ENCODE measurements around the gene UBTD1. TPM values are rescaled to one million over a fixed set of nuclear protein-coding genes. Genes with fewer than 3 reads are reported as not detected.
A peak's percentile ranks its signal among the peaks of the same experiment; 100 is the strongest.

Gene UBTD1
- total and polyA plus RNA-seq, 4 donors: 26.3 to 70.4 (median 42.9) TPM

GRCh38 chr10:97511711-97512440 is 13.2 kb downstream of the UBTD1 start:
- TF ChIP-seq CTCF (IDR thresholded peaks at IDR 0.05; ENCODE audit: control extremely low read depth, extremely low read depth): no peak
- no peaks in the 10 kb centered on the region for H3K9me3 ChIP-seq (ENCODE audit: control insufficient read depth in 4 of 4, insufficient read depth in 3 of 4, low read length in 3 of 4)
- peaks cover 0 to 13% (median 0%) of the 10 kb centered on the region in 5 donors for H3K4me1 ChIP-seq (ENCODE audit: control insufficient read depth in 5 of 5, insufficient read depth in 5 of 5, low read length in 5 of 5)
- WGBS, 2 donors: 74 to 87% methylated on average over 3 of the region's 3 CpGs
- no peaks in the 10 kb centered on the region for H3K27me3 ChIP-seq (ENCODE audit: control insufficient read depth in 3 of 3, insufficient read depth in 3 of 3, low read length in 2 of 3)
- no peak for ATAC-seq (ENCODE audit: insufficient read depth, low FRiP score)
- H3K27ac ChIP-seq (ENCODE audit: low read depth in 1 of 2, low read length in 1 of 2): no peak overlapping the region
- no peaks in the 10 kb centered on the region for H3K36me3 ChIP-seq (ENCODE audit: control insufficient read depth in 4 of 4, insufficient read depth in 4 of 4, low read length in 4 of 4)
- no peak overlapping the region for H3K4me3 ChIP-seq
- H3K9ac ChIP-seq (ENCODE audit: insufficient read depth in 1 of 2, low read length in 2 of 2): no peak overlapping the region
- peak in 1 of 3 donors; percentile 41 for DNase-seq

GRCh38 chr10:97512993-97513392 is 14.3 kb downstream of the UBTD1 start:
- H3K4me1 ChIP-seq (ENCODE audit: control insufficient read depth in 5 of 5, insufficient read depth in 5 of 5, low read length in 5 of 5): peaks cover 0 to 22% (median 6%) of the 10 kb centered on the region in 5 donors
- TF ChIP-seq CTCF (IDR thresholded peaks at IDR 0.05; ENCODE audit: control extremely low read depth, extremely low read depth): no peak
- no peak overlapping the region for H3K9ac ChIP-seq (ENCODE audit: insufficient read depth in 1 of 2, low read length in 2 of 2)
- no peaks in the 10 kb centered on the region for H3K36me3 ChIP-seq (ENCODE audit: control insufficient read depth in 4 of 4, insufficient read depth in 4 of 4, low read length in 4 of 4)
- ATAC-seq (ENCODE audit: insufficient read depth, low FRiP score): no peak
- no peaks in the 10 kb centered on the region for H3K9me3 ChIP-seq (ENCODE audit: control insufficient read depth in 4 of 4, insufficient read depth in 3 of 4, low read length in 3 of 4)
- H3K27me3 ChIP-seq (ENCODE audit: control insufficient read depth in 3 of 3, insufficient read depth in 3 of 3, low read length in 2 of 3): no peaks in the 10 kb centered on the region
- no peak for DNase-seq
- no peak overlapping the region for H3K4me3 ChIP-seq
- H3K27ac ChIP-seq (ENCODE audit: low read depth in 1 of 2, low read length in 1 of 2): no peak overlapping the region
- 71 to 89% methylated on average over 1 of the region's 1 CpG for WGBS, 2 donors

DNA sequence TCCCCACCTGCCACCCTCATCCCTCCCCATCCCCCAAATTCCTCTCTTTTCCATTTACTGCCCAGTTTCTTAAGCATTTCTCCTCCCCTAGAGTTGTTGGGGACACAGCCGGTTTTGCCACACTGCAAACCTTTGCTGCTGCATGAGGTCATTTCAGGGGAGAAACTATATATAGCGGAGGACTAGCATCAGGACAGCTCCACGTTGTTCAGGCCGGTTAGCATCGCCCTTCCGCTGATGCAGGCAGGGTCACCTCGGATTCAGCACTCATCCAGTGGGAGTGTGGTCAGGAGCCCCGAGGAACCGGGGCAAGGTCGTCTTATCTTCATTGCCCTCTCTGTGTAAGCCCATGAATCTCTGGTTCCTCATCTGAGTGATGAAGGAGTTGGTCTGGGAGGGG is 15.6 kb downstream of the UBTD1 start:
- no peak for DNase-seq
- Histone ChIP-seq H3K9ac (ENCODE audit: insufficient read depth in 1 of 2, low read length in 2 of 2) (no peak overlapping the region), H3K27ac (ENCODE audit: low read depth in 1 of 2, low read length in 1 of 2) (peak overlapping the region in 1 of 2 donors; percentile 75), H3K4me1 (ENCODE audit: control insufficient read depth in 5 of 5, insufficient read depth in 5 of 5, low read length in 5 of 5) (peaks cover 9 to 28% (median 16%) of the 10 kb centered on the region in 5 donors), H3K27me3 (ENCODE audit: control insufficient read depth in 3 of 3, insufficient read depth in 3 of 3, low read length in 2 of 3) (no peaks in the 10 kb centered on the region), H3K9me3 (ENCODE audit: control insufficient read depth in 4 of 4, insufficient read depth in 3 of 4, low read length in 3 of 4) (no peaks in the 10 kb centered on the region), H3K36me3 (ENCODE audit: control insufficient read depth in 4 of 4, insufficient read depth in 4 of 4, low read length in 4 of 4) (no peaks in the 10 kb centered on the region), H3K4me3 (no peak overlapping the region)
- no peak for ATAC-seq (ENCODE audit: insufficient read depth, low FRiP score)
- WGBS, 2 donors: 83 to 92% methylated on average over 10 of the region's 10 CpGs
- no peak for TF ChIP-seq CTCF (IDR thresholded peaks at IDR 0.05; ENCODE audit: control extremely low read depth, extremely low read depth)

Data from lung (tissue), 12 donors.